Choroid plexus epithelial cell (primary cell): ENCODE measurements around the gene SLC9A5.

Experiments used
- DNase-seq: peaks from one replicate; pipeline ENCODE4 v3.0.0-alpha.2; 2010; ENCODE audit warnings: low read depth
- H3K4me3 ChIP-seq: 2 replicates; pipeline ENCODE4 v1.5.1; 2011; ENCODE audit warnings: low read depth, mild to moderate bottlenecking, control low read depth, low read length, moderate library complexity
- CTCF ChIP-seq: conservative IDR thresholded peaks from 2 replicates; pipeline ENCODE4 v1.5.1; 2011; ENCODE audit warnings: low read depth, mild to moderate bottlenecking, control low read depth, inconsistent platforms, low read length, moderate library complexity

The SLC9A5 gene

DNA sequence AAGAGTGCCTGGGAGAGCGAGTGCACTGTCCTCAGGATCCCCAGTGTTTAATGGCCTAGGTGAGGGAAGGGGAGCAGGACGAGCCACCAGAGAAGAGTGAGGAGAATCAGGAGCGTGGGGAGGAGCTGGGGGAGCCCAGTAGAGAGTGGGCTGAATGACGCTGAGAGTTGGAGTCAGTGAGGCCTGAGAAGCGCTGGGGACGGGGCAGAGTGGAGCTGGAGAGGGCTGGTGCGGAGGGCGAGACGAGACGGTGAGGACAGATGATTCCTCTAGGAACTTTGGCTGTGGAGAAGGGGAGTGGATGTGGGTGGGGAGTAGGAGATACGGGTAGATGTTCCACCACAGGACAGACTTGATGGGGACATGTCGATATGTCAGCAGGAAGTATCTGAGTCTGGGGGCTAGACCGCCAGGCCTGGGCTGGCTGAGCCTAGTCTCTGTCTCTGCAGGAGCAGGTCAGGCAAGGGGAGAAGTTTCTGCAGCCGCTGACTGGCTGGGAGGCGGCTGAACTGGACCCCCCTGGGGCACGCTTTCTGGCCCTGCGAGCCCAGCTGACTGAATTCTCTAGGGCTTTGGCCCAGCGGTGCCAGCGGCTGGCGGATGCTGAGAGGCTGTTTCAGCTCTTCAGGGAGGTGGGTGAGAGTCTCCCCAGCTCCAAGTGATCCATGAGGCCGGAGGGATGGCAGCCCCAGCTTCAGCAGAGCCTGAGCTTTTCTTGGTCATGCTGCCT lies 35.2 kb downstream of the SLC9A5 start:
- no peak for DNase-seq
- TF ChIP-seq CTCF: no peak
- H3K4me3 ChIP-seq: no peak overlapping the region

DNA sequence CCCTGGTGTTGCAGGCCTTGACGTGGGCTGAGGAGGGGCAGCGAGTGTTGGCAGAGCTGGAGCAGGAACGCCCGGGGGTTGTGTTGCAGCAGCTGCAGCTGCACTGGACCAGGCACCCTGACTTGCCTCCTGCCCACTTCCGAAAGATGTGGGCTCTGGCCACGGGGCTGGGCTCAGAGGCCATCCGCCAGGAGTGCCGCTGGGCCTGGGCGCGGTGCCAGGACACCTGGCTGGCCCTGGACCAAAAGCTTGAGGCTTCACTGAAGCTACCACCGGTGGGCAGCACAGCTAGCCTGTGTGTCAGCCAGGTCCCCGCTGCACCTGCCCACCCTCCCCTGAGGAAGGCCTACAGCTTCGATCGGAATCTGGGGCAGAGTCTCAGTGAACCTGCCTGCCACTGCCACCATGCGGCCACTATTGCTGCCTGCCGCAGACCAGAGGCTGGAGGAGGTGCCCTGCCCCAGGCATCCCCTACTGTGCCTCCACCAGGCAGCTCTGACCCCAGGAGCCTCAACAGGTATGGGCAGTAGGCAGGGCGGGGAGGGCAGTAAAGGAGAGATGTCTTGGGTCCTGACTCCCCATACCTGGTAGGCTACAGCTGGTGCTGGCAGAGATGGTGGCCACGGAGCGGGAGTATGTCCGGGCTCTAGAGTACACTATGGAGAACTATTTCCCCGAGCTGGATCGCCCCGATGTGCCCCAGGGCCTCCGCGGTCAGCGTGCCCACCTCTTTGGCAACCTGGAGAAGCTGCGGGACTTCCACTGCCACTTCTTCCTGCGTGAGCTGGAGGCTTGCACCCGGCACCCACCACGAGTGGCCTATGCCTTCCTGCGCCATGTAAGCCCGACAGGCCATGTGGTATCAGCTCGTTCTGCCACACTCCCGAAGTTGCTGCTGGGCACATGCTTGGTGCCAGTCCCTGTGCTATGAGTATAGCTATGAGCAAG lies 36.2 kb downstream of the SLC9A5 start:
- no peak overlapping the region for H3K4me3 ChIP-seq
- peak; percentile 38 for DNase-seq
- TF ChIP-seq CTCF: peak; percentile 67

- H3K4me3 ChIP-seq: no peak overlapping the region
- no peak for DNase-seq
- no peak for TF ChIP-seq CTCF
Observed at GRCh38 chr16:67286441-67287235, 37.9 kb downstream of the SLC9A5 start.

- H3K4me3 ChIP-seq: no peak overlapping the region
- TF ChIP-seq CTCF: no peak
- DNase-seq: no peak
Observed at GRCh38 chr16:67287960-67288359, 39.2 kb downstream of the SLC9A5 start.

- DNase-seq: no peak
- TF ChIP-seq CTCF: no peak
Observed at GRCh38 chr16:67291461-67291860, 42.7 kb downstream of the SLC9A5 start.

GRCh38 chr16:67294171-67294757 lies 45.5 kb downstream of the SLC9A5 start:
- no peak for TF ChIP-seq CTCF
- no peak for DNase-seq
- no peak overlapping the region for H3K4me3 ChIP-seq

More at GRCh38 chr16:67291461-67291860, 42.7 kb downstream of the SLC9A5 start:
- H3K4me3 ChIP-seq: no peak overlapping the region
